HG03575 (cell line): ENCODE measurements around the gene GPR148.

Experiments
- ATAC-seq: cut with Tn5 transposase; IDR thresholded peaks from one replicate; pipeline ENCODE4 v1.9.1; 2021; ENCODE audit not compliant: unreplicated experiment, insufficient number of reproducible peaks, low FRiP score; ENCODE audit errors: extremely low read depth

The GPR148 gene

DNA sequence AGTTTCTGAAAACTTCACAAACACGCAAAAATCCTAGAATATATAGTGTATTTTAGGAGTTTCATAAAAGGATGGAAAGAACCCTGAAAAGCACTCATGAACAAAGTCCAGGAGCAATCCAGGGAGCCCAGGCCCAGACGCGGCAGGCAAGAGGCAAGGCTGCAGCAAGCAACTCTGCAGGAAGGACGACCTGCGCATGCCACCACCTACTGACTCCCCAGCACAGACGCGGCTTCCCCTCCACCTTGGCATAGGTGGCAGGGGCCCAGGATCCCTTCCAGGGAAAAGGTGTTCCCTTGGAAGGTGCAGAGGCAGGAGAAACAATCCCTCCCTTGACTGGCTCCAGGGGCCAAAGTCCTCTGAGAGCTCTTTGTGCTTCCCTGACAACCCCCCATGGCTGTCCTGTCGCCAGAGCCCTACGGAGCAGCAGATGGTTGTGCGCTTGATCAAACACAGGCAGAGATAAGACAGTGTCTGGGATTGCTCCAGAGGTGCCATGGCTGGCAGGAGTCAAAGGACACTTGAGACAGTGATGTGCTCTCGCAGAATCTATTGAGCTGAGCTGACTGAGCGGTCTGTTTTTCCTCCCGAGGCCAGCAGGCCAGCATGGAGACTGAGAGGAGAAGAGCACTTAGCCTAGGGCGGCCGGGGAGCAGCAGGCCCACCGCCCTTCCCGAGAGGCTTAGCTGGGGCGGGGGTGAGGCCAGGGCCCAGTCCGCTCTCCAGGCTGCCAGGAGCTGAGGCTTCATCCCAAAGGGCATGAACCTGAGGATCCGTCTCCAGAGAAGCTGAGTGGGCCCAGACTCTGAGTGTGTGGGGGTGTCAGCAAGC lies 15.6 kb downstream of the GPR148 start:
- no peak for ATAC-seq

DNA sequence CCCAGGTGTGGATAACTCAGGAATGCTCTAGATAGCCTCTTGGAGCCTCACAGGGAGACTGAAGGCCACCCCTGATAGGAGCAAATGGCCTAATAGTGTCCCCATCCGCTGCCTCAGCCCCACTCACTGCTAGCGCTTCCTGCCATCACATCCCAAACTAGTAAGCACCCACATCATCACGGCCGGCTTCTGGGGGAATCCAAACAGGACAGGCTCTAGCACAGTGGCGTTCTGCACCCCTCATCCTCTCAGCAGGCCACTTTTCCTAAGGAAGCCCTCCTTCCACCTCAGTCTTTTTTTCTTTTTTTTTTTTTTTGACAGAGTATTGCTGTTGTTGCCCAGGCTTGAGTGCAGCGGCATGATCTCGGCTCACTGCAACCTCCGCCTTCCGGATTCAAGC lies 20.2 kb downstream of the GPR148 start:
- ATAC-seq = no peak

DNA sequence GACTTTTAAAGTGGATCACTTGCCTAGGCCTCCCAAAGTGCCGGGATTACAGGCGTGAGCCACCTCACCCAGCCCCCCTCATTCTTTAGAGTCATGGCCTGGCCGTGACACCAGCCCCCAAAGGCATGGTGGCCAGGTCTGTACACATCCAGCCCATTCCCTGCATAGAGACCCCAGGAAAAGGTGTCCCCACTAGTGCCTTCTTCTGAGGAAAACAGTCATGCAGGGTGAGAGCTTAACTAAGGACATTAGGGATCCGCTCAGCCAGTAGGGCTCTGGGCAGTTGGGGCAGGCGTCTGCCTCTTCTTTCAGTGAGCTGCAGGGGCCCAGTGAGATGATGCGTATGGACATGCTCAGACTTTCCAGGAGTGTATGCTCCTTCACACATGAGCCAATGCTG lies 20.8 kb downstream of the GPR148 start:
- no peak for ATAC-seq

- ATAC-seq = no peak
Measured at GRCh38 chr2:130754811-130755210, 25.9 kb downstream of the GPR148 start.

DNA sequence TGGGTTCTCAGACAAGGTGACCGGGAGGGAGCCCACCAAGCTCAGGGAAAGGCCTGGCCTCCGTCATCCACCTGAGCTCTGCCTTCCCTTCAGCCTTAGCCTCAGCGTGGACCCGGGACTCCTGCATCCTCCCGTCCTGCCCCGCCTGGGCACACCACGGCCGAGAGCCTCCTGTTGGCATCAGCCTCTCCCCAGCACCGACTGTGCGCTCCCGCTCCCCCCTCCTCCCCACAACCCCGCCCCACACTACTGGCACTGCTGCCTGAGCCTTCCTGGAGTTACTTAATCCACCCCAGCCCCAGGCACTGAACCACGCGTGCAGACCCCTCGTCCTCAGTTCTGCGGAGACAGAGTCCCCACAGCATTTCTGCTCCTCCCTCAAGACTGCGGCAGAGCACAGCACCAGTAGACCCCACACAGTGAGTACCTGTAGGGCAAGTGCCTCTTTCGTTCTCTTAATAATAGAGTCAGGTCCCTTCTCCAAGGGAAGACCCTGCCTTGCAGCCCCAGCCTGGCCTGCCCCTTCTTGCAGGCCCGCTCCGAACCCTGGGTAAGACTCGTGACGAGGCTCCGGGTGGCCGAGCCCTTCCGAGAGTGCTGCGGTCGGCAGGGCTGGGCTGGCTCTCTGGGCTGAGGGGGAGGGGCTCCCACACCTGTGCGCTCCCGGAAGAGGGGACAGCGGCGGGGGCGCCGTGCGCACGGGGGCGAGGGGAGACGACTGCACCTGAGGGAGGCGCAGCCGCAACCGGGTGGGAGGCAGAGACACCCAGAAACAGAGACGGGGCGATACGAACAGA lies 26.6 kb downstream of the GPR148 start, which contains the start of gene AMER3:
AMER3 (plus strand) TSS at position 285 of the 797 bp plus-strand sequence. CDS start 6,533 bp downstream, outside the sequence.
- no peak for ATAC-seq

- ATAC-seq = no peak
Measured at GRCh38 chr2:130756053-130756873, 27.4 kb downstream of the GPR148 start.

GRCh38 chr2:130756874-130757668 lies 28.2 kb downstream of the GPR148 start:
- ATAC-seq = no peak

- ATAC-seq = no peak
Measured at GRCh38 chr2:130759906-130760753, 31.3 kb downstream of the GPR148 start.

GRCh38 chr2:130760754-130761751 lies 32.2 kb downstream of the GPR148 start:
- no peak for ATAC-seq

DNA sequence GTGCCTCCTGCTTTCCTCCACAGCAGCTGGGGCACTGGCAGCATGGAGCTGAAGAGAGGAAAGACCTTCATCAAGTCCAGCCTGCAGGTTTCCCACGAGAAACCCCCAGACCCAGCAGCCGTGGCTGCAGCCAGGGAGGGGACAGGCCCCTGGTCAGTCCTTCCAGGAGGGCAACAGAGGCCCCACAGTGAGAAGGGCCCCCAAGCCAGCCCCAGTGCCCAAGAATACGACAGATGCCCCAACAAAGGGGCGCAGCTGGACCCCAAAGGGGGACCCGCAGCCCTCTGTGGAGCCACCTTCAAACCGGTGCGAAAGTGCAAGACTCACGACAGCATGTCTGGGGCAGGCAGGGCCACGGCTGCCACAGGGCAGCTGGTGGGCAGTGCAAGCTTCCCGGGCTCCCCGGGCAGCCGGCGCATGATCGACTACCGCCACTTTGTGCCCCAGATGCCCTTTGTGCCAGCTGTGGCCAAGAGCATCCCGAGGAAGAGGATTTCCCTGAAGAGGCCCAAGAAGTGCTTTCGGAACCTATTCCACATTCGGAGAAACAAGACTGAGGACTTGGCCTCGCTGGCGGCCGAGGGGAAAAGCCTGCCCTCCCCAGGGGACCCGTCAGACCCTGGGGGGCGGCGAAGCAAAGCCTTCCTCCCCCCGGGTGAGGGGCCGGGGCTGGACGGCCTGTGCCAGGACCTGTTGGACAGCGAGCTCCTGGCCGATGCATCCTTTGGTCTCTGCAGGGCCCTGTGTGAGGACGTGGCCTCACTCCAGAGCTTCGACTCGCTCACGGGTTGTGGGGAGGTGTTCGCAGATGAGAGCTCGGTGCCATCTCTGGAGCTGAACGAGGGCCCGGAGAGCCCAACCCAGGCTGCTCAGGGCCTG lies 33.4 kb downstream of the GPR148 start:
- ATAC-seq = no peak

GRCh38 chr2:130762910-130763385 lies 34.1 kb downstream of the GPR148 start:
- ATAC-seq = no peak

- no peak for ATAC-seq
Measured at GRCh38 chr2:130763405-130763804, 34.5 kb downstream of the GPR148 start.

DNA sequence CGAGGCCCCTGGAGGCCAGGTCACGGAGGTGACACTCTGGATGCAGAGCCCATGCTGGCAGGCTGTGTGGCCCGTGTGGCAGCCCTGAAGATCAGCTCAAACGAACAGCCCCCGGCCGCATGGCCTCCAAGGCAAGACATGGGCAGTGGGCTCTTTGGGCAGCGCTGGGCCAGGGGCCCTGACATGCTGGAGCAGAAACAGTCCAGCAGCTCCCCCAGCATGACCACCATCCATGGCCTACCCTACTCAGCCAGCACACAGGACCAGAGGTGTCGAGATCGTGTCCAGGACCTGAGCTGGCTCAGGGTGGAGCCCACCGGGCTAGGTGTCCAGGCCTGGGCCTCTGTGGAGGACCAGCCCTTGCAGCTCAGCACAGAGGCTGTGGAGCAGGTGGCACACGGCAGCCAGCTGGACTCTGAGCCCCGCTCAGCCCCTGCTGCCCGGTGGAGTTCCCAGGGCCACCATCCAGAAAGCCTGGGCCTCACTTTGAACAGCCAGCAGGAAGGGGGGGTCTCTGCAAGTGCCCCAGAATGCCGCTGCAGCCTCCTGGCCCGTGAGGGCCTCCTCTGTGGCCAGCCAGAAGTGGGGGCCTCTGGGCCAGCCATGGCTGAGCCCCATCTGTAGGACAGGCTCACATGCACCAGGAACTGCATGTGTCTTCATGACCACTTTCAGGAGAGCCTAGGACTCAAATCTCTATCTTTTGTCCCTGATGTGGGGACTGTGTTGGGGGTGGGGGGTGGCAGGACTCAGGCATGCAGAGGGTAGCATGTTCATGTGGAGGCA lies 35.4 kb downstream of the GPR148 start:
- ATAC-seq = no peak

- no peak for ATAC-seq
Measured at GRCh38 chr2:130764821-130765115, 35.9 kb downstream of the GPR148 start.

GRCh38 chr2:130765464-130765863 lies 36.6 kb downstream of the GPR148 start:
- ATAC-seq = no peak
